Activated effector memory CD4-positive, alpha-beta T cell treated with anti-CD3 and anti-CD28 coated beads, Interleukin-2, amount 50 U/mL, for 16 hours (primary cell): ENCODE results near the gene STAT6.
"Not testable (repeated sequence)": the region's sequence is repeated elsewhere in the genome, so short reads cannot be mapped to it uniquely, and the experiment has no call there.

Experiments
- DNase-seq: peaks from one replicate; pipeline ENCODE4 v3.0.0-alpha.2; 2020

STAT6 gene

GRCh38 chr12:57126561-57126960, 15.4 kb upstream of the STAT6 start:
- no peak for DNase-seq

DNA sequence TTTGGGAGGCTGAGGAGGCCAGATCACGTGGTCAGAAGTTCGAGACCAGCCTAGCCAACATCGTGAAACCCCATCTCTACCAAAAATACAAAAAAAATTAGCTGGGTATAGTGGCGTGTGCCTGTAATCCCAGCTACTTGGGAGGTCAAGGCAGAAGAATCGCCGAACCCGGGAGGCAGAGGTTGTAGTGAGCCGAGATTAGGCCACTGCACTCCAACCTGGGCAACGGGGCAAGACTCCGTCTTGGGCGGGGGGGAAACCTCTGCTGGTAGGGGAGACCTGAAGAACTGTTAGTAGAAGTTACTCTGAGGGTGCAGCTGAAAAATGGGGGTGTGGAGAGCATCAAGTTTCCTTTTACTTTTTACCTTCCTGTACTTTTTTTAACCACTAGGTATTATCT, 14.9 kb upstream of the STAT6 start:
- DNase-seq: no peak

- peak; percentile 89 for DNase-seq
Measured at GRCh38 chr12:57124261-57124877, 13.2 kb upstream of the STAT6 start.

GRCh38 chr12:57123813-57124212, 12.7 kb upstream of the STAT6 start:
- no peak for DNase-seq

DNA sequence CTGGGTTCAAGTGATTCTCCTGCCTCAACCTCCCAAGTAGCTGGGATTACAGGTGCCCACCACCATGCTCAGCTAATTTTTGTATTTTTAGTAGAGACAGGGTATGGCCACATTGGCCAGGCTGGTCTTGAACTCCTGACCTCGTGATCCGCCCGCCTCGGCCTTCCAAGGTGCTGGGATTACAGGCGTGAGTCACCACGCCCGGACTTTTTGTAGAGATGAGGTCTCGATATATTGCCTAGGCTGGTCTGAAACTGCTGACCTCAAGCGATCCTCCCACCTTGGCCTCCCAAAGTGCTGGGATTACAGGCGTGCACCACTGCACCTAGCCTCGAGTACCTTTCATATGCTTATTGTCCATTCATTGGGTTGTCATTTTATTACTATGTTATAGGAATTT, 9.6 kb upstream of the STAT6 start:
- not testable (repeated sequence) for DNase-seq

DNA sequence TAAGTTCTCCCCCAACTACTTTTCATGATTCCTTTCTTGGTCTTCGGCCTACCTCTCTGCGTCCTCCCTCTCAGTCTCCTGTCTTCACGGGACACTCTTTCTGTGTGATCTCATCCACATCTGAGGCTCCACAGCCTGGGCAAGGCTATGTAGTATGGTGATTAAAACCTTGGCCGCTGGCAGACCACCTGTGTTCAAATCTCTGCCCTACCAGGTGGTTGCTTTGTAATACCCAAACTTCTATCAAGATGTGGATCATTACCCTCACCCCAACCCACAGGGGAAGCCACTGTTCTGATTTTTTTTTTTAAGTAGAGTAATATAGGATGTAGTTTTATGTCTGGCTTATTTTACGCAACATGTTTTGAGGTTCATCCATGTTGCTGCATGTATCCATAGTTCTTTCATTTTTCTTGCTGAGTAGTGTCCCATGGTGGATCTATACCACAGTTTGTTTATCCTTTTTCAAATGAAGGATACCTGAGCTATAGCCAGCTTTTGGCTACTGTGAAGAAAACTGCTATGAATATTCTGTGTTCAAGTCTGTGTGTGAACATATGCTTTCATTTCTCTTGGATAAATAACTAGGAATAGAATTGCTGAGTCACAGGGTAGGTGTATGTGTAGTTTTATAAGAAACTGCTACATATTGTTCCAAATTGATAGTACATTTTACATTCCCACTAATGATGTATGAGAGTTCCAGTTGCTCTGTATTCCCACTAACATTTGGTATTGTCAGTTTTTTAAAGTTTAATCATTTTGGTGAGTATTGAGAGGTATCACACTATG, 8.3 kb upstream of the STAT6 start:
- DNase-seq: no peak

DNA sequence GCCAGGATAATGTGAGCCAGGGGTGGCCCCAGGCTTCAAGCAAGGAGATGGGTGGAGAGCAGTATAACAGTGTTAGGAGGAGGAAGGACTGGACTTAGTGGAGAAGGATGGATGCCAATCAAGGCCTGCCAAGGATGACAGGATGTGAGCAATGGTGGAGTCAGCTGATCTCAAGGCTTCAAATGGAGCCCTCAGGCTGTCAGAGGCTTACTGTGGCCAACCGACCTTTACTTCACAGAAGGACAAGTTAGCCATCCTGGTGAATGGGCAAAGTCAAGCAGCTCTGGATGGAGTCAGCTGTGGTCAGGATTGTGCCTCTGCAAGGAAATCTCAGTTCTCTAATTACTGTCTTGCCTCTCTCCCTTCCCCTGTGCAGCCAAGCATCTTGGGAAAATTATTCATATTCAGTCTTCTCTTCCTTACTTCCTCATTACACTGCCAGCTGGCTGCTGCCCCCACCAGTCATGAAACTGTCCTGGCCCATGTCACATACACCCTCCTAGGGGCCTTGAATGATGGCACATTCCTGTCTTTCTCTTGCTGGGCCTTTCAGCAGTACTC, 7.6 kb upstream of the STAT6 start:
- DNase-seq: no peak

GRCh38 chr12:57116580-57117281, 5.6 kb upstream of the STAT6 start:
- DNase-seq: no peak

DNA sequence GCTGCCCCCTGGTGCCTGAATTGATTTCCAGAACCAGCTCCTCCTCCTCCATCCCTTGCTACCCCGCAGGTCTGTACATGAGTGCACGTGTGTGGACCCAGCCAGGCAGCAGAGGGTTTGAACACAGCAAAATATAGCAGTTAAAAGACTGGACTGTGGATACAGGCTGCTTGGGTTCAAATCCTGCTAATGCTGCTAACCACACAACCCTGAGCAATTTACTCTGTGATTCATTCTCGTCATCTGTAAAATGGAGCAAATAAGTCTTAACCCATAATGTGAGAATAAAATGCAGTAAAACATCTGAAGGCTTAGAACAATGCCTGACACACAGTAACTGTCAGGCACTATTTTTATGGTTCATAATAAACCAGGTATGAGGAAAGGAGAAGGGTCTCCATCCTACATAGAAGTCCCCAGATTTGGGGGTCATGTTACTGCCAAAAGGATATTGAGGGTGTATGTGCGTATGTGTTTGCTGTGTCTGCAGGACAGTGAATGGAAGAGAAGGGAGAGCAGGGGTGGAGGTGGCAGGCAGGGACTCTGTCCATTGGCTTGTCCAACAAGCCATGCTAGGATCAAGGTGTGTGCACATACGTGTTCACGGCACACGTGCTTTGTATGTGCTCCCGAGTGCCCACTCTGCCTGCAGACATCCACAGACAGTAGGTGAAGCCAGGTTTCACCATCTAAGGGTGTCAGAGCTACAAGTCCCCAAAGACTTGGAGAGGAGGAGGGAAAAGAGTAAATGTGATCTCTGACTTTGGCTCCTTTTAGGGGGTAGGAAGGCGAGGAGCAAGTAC, 1.5 kb upstream of the STAT6 start:
- DNase-seq: no peak

DNA sequence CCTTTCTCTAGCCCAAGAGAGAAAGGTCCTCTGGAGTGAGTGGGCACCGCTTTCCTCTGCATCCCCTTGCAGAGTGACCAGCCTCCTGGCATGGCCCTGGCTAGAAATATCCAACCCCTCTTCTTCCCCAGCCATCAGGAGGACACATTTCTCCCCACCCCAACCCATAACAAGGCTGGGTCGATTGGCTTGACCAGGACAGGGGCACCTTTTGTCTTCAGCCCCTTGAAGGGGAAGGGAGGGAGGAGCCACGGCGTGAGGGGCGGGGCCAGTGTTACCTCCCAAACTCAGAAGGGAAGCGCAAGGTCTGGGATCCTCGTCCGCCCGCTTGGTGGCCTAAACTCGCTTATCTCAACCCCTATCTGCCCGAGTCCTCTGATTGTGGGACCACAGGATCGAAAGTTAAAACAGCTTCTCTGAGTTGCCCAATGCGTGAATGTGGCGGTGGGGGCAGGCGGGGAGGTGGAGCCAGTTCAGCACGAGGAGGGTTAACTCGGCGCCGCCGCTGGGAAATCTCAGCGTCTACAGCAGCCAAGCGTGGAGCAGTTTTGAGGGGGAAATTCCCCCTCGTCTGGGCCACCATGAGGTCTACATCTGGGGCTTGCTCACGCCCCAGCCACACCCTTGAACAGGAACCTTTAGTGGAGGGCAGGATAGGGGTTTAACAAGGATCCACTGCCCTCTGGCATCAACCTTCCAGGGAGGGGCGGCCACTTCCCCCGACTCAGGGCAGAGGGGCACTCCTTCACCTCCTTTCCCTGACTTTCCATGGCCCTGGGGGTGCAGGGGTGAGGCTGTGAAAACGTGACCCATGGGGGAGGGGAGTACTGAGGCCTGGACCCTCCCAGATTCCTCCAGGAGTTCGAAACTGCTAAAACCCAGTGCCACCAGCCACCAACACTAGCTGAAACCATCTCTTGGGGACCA, 795 bp downstream of the STAT6 start:
- DNase-seq: peak; percentile 91

DNA sequence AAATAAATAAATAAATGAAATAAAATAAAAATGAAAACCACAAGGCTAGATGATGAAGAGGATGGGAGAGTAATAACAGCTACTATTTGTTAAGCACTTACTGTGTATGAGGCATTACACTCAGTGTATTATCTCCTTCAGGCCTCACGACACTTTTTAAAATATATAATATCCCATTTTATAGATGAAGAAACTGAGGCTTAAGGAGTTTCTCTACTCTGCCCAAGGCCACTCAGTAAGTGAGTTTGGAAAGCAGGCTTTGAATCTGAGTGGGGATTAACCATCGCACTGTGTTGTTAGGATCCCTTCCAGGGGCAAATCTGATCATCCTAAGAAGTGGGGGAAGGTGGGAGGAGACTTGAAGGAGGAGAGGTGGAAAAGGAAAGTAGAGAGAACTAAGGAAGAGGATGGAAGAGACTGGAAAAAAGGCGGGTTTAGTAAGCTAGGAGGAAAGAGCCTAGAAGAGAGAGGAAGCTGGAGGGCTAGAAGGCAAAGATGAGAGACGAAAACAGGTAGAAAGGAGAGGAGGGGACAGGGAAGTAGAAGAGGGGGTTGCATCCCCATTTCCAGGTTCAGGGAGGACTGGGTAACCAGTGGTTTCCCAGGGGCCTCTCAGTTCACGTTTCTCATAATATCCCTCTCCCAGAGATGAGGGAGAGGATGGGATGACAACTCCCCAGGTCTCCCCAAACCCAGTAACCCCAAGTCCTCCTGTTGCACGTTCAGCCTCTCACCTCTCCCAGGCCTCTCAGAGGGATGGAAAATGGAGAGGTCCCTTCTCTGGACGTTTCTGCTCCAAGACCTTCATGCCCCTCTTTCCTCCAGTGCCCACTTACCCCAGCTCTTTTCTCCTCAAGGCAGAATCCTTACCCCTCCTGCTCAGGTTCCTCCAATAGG, 1.7 kb downstream of the STAT6 start:
- no peak for DNase-seq

- no peak for DNase-seq
Measured at GRCh38 chr12:57107456-57108155, 3.6 kb downstream of the STAT6 start.

GRCh38 chr12:57106021-57106708, 5.0 kb downstream of the STAT6 start:
- no peak for DNase-seq

GRCh38 chr12:57105011-57105753, 6.0 kb downstream of the STAT6 start:
- no peak for DNase-seq

DNA sequence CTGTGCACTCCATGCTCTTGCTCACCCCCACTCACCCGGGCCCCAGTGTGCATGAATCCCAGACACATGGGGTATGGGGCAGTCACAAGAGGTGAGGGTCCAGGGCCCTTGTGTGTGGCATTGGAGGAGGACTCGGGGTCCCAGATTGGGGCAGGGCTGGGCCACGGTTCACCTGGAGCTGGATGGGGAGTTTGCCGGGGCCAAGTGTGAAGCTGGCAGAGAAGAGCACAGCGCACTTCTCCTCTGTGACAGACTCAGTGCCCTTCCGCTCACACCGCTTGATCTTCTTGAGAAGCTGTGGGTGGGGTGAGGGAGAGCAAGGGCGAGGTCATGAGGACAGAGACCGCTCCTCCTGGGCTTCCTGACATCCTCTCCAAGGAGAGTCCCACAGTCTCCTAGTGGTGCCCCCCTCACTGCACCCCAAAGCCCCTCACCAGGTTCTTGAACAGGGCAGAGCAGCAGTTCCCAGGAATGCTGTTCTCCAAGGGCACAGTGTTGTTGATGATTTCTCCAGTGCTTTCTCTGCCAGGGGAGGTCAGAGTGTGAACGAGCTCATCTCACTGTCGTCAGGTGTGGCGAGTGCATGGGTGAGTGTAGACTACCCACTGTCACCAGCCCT, 6.8 kb downstream of the STAT6 start:
- no peak for DNase-seq

DNA sequence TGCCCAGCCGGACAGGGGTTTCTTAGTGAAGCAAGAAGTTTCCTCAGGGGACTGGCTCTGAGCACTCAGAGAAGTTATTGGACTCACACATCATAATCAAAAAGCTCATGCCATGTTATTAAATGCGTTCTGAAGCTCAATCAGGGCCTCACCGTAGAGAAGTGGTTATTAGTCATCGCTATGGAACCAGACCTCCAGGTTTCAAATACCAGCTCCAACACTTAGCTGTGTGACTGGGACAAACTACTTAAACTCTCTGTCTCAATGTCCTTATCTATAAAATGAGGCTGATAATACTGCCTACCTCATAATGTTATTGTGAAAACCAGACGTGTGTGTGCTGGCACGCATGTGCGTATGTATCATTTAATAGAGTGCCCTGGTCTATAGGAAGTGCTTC, 7.3 kb downstream of the STAT6 start:
- DNase-seq: no peak

DNA sequence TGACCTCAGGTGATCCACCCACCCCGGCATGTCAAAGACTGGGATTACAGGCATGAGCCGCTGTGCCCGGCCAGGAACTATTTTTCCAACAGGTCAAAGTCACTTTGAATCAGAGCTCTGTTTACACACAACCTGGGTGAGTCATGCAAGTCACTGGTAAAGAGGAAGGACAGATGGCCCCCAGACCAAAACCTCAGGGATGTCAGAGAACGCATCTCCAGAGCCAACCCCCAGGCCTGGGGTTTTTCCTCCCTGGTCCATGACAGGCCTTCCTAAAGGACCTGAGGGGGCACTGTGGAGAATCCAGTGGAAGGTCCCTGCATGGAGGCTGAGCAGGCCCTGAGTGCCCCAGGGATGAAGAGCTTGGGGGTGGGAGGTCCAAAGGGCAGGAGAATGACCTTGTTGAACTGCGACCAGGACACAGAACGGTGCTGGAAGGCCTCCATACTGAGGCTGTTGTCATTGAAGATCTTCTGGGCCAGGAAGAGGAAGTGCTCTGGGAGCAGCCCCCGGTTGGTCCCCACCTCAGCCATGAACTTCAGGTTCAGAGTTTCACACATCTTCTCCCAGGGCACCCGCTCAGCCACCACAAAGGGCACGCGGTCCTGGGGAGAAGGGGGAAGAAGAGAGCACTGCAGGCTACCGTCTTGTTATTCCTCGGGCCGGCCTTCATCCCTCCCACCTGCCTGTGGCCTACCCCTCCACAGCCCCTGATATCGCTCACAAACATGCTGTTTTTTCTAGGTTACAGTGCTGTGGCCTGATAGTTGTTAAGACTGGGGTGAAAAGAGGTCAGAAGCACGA, 9.1 kb downstream of the STAT6 start:
- DNase-seq: no peak
